Large intestine (tissue), 12 donors: ENCODE data around the gene CHRNA5. TPM values are rescaled to one million over a fixed set of nuclear protein-coding genes. Genes with fewer than 3 reads are reported as not detected.
"Not testable (repeated sequence)": the region's sequence is repeated elsewhere in the genome, so short reads cannot be mapped to it uniquely, and the experiment has no call there.

Experiments
- DNase-seq, 2 donors: peaks; one replicate each; pipeline versions ENCODE4 v3.0.0 to v3.0.0-alpha.2; 2013
- H3K27ac ChIP-seq: one replicate; pipeline ENCODE4 v1.5.1; 2013; ENCODE audit warnings: low read length
- H3K27me3 ChIP-seq: 2 replicates; pipeline ENCODE4 v1.6.1; 2013; ENCODE audit warnings: low read length; ENCODE audit not compliant: control insufficient read depth, insufficient read depth
- H3K36me3 ChIP-seq: 2 replicates; pipeline ENCODE4 v1.6.1; 2013; ENCODE audit warnings: low read length; ENCODE audit not compliant: control insufficient read depth, insufficient read depth
- H3K4me1 ChIP-seq: one replicate; pipeline ENCODE4 v1.6.1; 2013; ENCODE audit warnings: low read length; ENCODE audit not compliant: control insufficient read depth, insufficient read depth
- H3K4me3 ChIP-seq: one replicate; pipeline ENCODE4 v1.5.1; 2013; ENCODE audit warnings: low read length
- H3K9me3 ChIP-seq: one replicate; pipeline ENCODE4 v1.6.1; 2013; ENCODE audit warnings: mild to moderate bottlenecking, low read depth, low read length, moderate library complexity; ENCODE audit not compliant: control insufficient read depth
- WGBS: methylation state at CpG from one replicate; pipeline ENCODE4 v1.1.5; 2013; ENCODE audit warnings: low lambda C conversion rate; ENCODE audit not compliant: insufficient coverage; 5-methylcytosine and 5-hydroxymethylcytosine counted together
- long read RNA-seq, 11 donors: transcript quantifications; one replicate each; lab custom pipeline, GENCODE V29; 2026
- polyA plus RNA-seq: library from polyadenylated mRNA; unstranded; fragments of 120-200 nt; gene quantifications from one replicate; pipeline ENCODE4 v1.2.1, GENCODE V29; 2013

The CHRNA5 gene
- polyA plus RNA-seq: 3.7 TPM
- long read RNA-seq, donor 1, partial matches to known transcripts: 0 of 1 reads
- long read RNA-seq, donor 1, other reads (novel, unspliced or antisense): 0 of 1 reads
- long read RNA-seq, donor 2: 0 reads
- long read RNA-seq, donor 3: 0 reads
- long read RNA-seq, donor 4: 0 reads
- long read RNA-seq, donor 5: 0 reads
- long read RNA-seq, donor 6: 0 reads
- long read RNA-seq, donor 7: 0 reads
- long read RNA-seq, donor 8: 0 reads
- long read RNA-seq, donor 9: 0 reads
- long read RNA-seq, donor 10: 0 reads
- long read RNA-seq, donor 11, partial matches to known transcripts: 10 of 10 reads
- long read RNA-seq, donor 11, other reads (novel, unspliced or antisense): 0 of 10 reads

- H3K27me3 ChIP-seq: peaks cover 41% of the 10 kb centered on the region
- 0% methylated on average over 2 of the region's 75 CpGs for WGBS
- no peak within 1 kb of the TSS for H3K27ac ChIP-seq
These were observed at the start of gene CHRNA5 for GRCh38 chr15:78565097-78565950. TSS of gene CHRNA5 (plus strand) at chr15:78565520. CDS start at chr15:78565720, 200 bp downstream.

DNA sequence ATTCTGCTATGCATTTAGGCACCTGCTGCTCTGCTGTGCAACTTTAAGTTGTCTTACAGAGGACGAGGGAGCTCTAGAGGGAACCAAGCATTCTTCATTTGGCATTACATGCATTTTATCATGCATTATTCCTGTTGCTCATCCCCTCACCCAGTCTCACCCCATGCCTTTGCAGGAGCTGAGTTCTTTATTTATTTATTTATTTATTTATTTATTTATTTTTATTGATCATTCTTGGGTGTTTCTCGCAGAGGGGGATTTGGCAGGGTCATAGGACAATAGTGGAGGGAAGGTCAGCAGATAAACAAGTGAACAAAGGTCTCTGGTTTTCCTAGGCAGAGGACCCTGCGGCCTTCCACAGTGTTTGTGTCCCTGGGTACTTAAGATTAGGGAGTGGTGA is 45.3 kb upstream of the CHRNA5 start:
- not testable (repeated sequence) for H3K4me1 ChIP-seq, H3K36me3 ChIP-seq, DNase-seq, H3K4me3 ChIP-seq, H3K9me3 ChIP-seq, H3K27ac ChIP-seq, H3K27me3 ChIP-seq
- 100% methylated on average over 1 of the region's 3 CpGs for WGBS

More at GRCh38 chr15:78565097-78565950, at the start of gene CHRNA5:
- no peaks in the 10 kb centered on the region for H3K9me3 ChIP-seq
- peaks cover 3% of the 10 kb centered on the region for H3K4me1 ChIP-seq
- DNase-seq: peak; percentile 49 to 81
- peak within 1 kb of the TSS; percentile 44 for H3K4me3 ChIP-seq
- H3K36me3 ChIP-seq: no peaks in the 10 kb centered on the region

DNA sequence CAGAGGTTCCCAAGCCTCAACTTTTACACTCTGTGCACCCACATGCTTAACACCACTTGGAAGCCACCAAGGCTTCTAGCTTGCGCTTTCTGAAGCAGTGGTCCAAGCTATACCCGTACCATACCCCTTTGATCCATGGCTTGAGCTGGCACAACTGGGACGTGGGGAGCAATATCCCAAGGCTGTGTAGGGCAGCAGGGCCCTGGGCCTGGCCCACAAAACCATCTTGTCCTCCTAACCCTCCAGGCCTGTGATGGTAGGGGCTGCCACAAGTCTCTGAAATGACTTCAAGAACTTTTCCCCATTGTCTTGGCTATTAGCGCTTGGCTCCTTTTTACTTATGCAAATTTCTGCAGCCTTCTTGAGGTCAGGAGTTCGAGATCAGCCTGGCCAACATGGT is 41.1 kb upstream of the CHRNA5 start:
- Histone ChIP-seq H3K4me3 (no peak overlapping the region), H3K27me3 (no peaks in the 10 kb centered on the region), H3K27ac (no peak overlapping the region), H3K36me3 (peaks cover 4% of the 10 kb centered on the region), H3K4me1 (no peaks in the 10 kb centered on the region), H3K9me3 (no peaks in the 10 kb centered on the region)
- WGBS: no CpG with 5 or more reads among the region's 5 CpGs
- DNase-seq: no peak

GRCh38 chr15:78527325-78527724 is 38.0 kb upstream of the CHRNA5 start:
- WGBS: 100% methylated on average over 4 of the region's 5 CpGs
- no peaks in the 10 kb centered on the region for H3K9me3 ChIP-seq
- peaks cover 4% of the 10 kb centered on the region for H3K36me3 ChIP-seq
- no peaks in the 10 kb centered on the region for H3K27me3 ChIP-seq
- no peaks in the 10 kb centered on the region for H3K4me1 ChIP-seq
- H3K4me3 ChIP-seq: no peak overlapping the region
- no peak for DNase-seq
- H3K27ac ChIP-seq: no peak overlapping the region

GRCh38 chr15:78533331-78533730 is 32.0 kb upstream of the CHRNA5 start:
- H3K4me1 ChIP-seq: no peaks in the 10 kb centered on the region
- no peak for DNase-seq
- H3K36me3 ChIP-seq: peaks cover 2% of the 10 kb centered on the region
- H3K27ac ChIP-seq: no peak overlapping the region
- no peaks in the 10 kb centered on the region for H3K9me3 ChIP-seq
- H3K27me3 ChIP-seq: no peaks in the 10 kb centered on the region
- no CpG with 5 or more reads among the region's 2 CpGs for WGBS
- H3K4me3 ChIP-seq: no peak overlapping the region

- no peak for DNase-seq
- Histone ChIP-seq H3K36me3 (no peaks in the 10 kb centered on the region), H3K27me3 (no peaks in the 10 kb centered on the region), H3K4me3 (no peak overlapping the region), H3K4me1 (no peaks in the 10 kb centered on the region), H3K27ac (no peak overlapping the region), H3K9me3 (no peaks in the 10 kb centered on the region)
- WGBS: 83% methylated on average over 1 of the region's 1 CpG
These were observed 29.2 kb upstream of the CHRNA5 start for GRCh38 chr15:78536134-78536533.

GRCh38 chr15:78537266-78537905 is 27.9 kb upstream of the CHRNA5 start:
- peaks cover 3% of the 10 kb centered on the region for H3K4me1 ChIP-seq
- no peak overlapping the region for H3K27ac ChIP-seq
- WGBS: 100% methylated on average over 3 of the region's 5 CpGs
- H3K9me3 ChIP-seq: no peaks in the 10 kb centered on the region
- H3K27me3 ChIP-seq: no peaks in the 10 kb centered on the region
- no peak for DNase-seq
- H3K36me3 ChIP-seq: peaks cover 2% of the 10 kb centered on the region
- no peak overlapping the region for H3K4me3 ChIP-seq

DNA sequence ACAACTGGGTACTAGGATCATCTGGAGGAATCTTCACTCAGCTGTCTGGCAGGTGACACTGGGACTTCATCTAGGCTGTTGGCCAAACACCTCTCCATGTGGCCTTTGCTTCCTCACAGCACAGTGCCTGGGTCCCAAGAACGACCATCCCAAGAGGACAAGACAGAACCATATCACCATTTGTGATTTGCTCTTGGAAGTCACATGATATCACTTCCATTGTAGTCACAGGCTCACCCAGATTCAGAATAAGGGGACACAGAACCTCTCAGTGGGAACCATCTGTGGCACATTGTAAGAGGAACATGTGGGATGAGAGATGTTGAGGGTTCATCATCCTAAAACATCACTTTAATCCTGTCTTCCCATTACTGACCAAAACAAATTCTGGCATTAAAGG is 27.0 kb upstream of the CHRNA5 start:
- Histone ChIP-seq H3K9me3 (no peaks in the 10 kb centered on the region), H3K27me3 (no peaks in the 10 kb centered on the region), H3K27ac (no peak overlapping the region), H3K4me3 (no peak overlapping the region), H3K4me1 (peaks cover 3% of the 10 kb centered on the region), H3K36me3 (peaks cover 11% of the 10 kb centered on the region)
- no CpG with 5 or more reads among the region's 1 CpG for WGBS
- no peak for DNase-seq

DNA sequence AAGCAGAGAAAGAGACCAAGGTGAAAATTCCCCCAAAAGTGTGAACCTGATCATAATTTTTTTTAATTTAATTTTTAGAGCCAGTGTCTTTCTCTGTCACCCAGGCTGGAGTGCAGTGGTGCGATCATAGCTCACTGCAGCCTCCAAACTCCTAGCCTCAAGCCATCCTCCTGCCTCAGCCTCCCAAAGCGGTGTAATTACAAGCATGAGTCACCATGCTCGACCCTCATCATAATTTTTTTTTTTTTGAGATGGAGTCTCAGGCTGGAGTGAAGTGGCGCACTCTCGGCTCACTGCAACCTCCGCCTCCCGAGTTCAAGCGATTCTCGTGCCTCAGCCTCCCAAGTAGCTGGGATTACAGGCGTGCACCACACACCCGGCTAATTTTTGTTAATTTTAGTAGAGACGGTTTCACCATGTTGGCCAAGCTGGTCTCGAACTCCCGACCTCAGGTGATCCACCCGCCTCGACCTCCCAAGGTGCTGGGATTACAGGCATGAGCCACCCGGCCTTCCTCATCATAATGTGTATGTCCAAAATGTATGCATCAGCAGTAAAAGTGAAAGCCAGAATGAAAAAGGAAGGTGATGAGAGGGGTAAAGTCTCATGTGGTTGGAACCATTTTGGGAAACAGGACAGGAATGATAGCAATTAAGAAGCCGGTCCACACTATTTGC is 25.7 kb upstream of the CHRNA5 start:
- DNase-seq, H3K27me3 ChIP-seq, H3K9me3 ChIP-seq, H3K4me1 ChIP-seq: not testable (repeated sequence)
- Histone ChIP-seq H3K4me3 (peak overlapping the region; percentile 78), H3K36me3 (peaks cover 17% of the 10 kb centered on the region), H3K27ac (peak overlapping the region; percentile 85)
- 100% methylated on average over 2 of the region's 18 CpGs for WGBS
